Spleen (tissue), 11 donors: Measurements from ENCODE around the gene ETV5. TPM values are rescaled to one million over a fixed set of nuclear protein-coding genes. Genes with fewer than 3 reads are reported as not detected.

ENCODE experiments used
- DNase-seq: peaks from one replicate; pipeline ENCODE4 v3.0.0-alpha.2; 2020
- H3K27ac ChIP-seq, 8 donors: fragments of 200-600 bp; sonication (generic) in 7 of 8; 1 replicate in 4 of 8; 2 replicates in 4 of 8; pipeline versions ENCODE4 v1.5.0 to v1.8.0; 2016 to 2021; ENCODE audit warnings: inconsistent platforms in 4 of 8, mild to moderate bottlenecking in 4 of 8, moderate library complexity in 1 of 8
- H3K27me3 ChIP-seq, 7 donors: fragments of 200-600 bp; sonication (generic) in 6 of 7; replicated peaks in 1 of 7; 1 replicate in 4 of 7; 2 replicates in 3 of 7; pipeline versions ENCODE4 v1.5.0 to v1.8.0; 2016 to 2021; ENCODE audit warnings: inconsistent platforms in 3 of 7, mild to moderate bottlenecking in 1 of 7
- H3K36me3 ChIP-seq, 6 donors: fragments of 200-600 bp; sonication (generic) in 5 of 6; 1 replicate in 4 of 6; 2 replicates in 2 of 6; pipeline versions ENCODE4 v1.5.0 to v1.8.0; 2016 to 2021; ENCODE audit warnings: inconsistent platforms in 2 of 6
- H3K4me1 ChIP-seq, 6 donors: fragments of 200-600 bp; sonication (generic) in 5 of 6; 1 replicate in 3 of 6; 2 replicates in 3 of 6; pipeline versions ENCODE4 v1.5.0 to v1.8.0; 2016 to 2021; ENCODE audit warnings: inconsistent platforms in 3 of 6
- H3K4me3 ChIP-seq, 8 donors: fragments of 200-600 bp; sonication (generic) in 7 of 8; 1 replicate in 4 of 8; 2 replicates in 4 of 8; pipeline versions ENCODE4 v1.5.0 to v1.8.0; 2016 to 2021; ENCODE audit warnings: inconsistent platforms in 4 of 8, mild to moderate bottlenecking in 4 of 8, moderate library complexity in 2 of 8
- H3K9me3 ChIP-seq, 8 donors: fragments of 200-600 bp; sonication (generic) in 7 of 8; 1 replicate in 4 of 8; 2 replicates in 4 of 8; pipeline versions ENCODE4 v1.5.0 to v1.8.0; 2016 to 2021; ENCODE audit warnings: inconsistent platforms in 4 of 8
- POLR2A ChIP-seq, 3 donors: fragments of 450-650 bp; IDR thresholded peaks; one replicate each; pipeline ENCODE4 v1.5.1; 2017; ENCODE audit warnings: antibody characterized with exemption in 3 of 3, mild to moderate bottlenecking in 1 of 3
- POLR2AphosphoS5 ChIP-seq, 3 donors: sonication (generic); formaldehyde crosslinking; IDR thresholded peaks; one replicate each; pipeline ENCODE4 v1.5.1; 2017; ENCODE audit warnings: antibody characterized with exemption in 3 of 3
- WGBS, 5 donors: extraction: QIAGEN DNeasy Blood & Tissue Kit in 3 of 5; methylation state at CpG; one replicate each; pipeline versions ENCODE4 v1.1.5 to v1.1.7; 2013 to 2018; 5-methylcytosine and 5-hydroxymethylcytosine counted together
- intact Hi-C: fragments of 100-400 bp; cut with DNase I; formaldehyde crosslinking; loops from one replicate; pipeline ENCODE4 v1.15.0; 2023; ENCODE audit warnings: low total_unique reads
- polyA plus RNA-seq, 3 donors: library from polyadenylated mRNA; stranded (reverse); fragments of 200-250 nt; gene quantifications; one replicate each; pipeline ENCODE4 v1.2.1, GENCODE V29; 2013
- total RNA-seq, 7 donors: library from RNA; depleted of rRNA in 3 of 7; stranded (reverse); fragments of >200 nt in 3 of 7; fragmentation: NEBNext Ultra II Directional in 4 of 7; extraction: Animal tissue kit (Norgen Biotek cat#: 25700) in 4 of 7; gene quantifications; one replicate each; pipeline versions ENCODE4 v1.1.0 to v1.2.1, GENCODE V29; 2016 to 2021
- TF ChIP-seq, protein P1 (sequence below), 11 experiments: fragments of 200-600 bp in 7 of 11; fragments of 450-650 bp in 4 of 11; sonication (generic) in 4 of 11; IDR thresholded peaks in 8 of 11; conservative IDR thresholded peaks in 3 of 11; 1 replicate in 7 of 11; 2 replicates in 4 of 11; pipeline versions ENCODE4 v1.4.0 to v1.8.0; 2016 to 2021; ENCODE audit warnings: antibody characterized with exemption in 11 of 11, inconsistent platforms in 4 of 11, mild to moderate bottlenecking in 1 of 11
- donor health status: healthy with polysubstance abuse.
- donor health status: DM: no; HTN: no; CAD: no; lungs with moderate emphysema.
- donor health status: DM: no; HTN: no; CAD: no.
- donor health status: Bipolar disorder and iron deficiency.
- donor health status: healthy.
- donor health status: DM: no; HTN: no; CAD: no.
- donor health status: DM: yes; HTN: yes; CAD: no.

Gene ETV5
- total and polyA plus RNA-seq, 10 donors, result 5.2 to 65.5 (median 24.0) TPM

DNA sequence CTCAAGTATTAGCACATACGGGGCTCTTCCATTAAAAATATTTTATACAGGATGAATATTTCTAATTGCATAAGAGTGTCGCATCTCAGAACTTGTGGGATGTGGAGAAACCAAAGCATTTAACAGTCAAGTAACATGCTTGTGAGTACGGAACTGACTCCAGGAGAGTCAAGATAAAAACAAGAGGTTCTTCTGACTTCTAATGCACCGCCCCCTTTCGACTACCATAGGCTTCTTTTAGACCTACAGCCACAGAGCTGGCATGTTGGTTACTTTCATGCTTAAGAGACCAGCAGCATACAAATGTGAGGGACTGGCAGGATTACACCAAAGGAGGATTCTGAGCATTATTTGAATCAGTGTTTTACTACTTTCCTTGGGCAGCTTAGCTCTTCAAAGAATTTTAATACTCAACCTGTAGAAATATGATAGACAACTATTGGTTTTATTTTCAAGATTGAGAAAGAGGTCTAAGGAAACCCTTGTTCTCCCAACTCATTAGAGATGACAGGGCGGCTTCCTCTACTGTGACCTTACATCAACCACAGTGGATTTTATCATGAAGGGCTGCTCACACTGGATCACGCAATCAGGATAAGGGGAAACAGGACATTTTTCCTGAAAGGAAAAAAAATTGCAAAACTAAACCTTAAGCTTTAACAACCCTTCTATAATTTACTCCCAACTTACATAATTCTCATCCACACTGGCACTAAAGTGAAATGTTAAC lies 14.0 kb downstream of the ETV5 start:
- Histone ChIP-seq H3K36me3 (no peaks in the 10 kb centered on the region), H3K9me3 (no peaks in the 10 kb centered on the region), H3K4me1 (peaks cover 6 to 43% (median 17%) of the 10 kb centered on the region in 6 donors), H3K27ac (peak overlapping the region in 5 of 8 donors; percentile 27 to 67 (median 36)), H3K4me3 (no peak overlapping the region), H3K27me3 (peaks cover 0 to 39% (median 6%) of the 10 kb centered on the region in 7 donors)
- TF ChIP-seq POLR2AphosphoS5 (IDR thresholded peaks at IDR 0.05), result no peak
- no peak for TF ChIP-seq POLR2A (IDR thresholded peaks at IDR 0.05)
- TF ChIP-seq, protein P1, sequence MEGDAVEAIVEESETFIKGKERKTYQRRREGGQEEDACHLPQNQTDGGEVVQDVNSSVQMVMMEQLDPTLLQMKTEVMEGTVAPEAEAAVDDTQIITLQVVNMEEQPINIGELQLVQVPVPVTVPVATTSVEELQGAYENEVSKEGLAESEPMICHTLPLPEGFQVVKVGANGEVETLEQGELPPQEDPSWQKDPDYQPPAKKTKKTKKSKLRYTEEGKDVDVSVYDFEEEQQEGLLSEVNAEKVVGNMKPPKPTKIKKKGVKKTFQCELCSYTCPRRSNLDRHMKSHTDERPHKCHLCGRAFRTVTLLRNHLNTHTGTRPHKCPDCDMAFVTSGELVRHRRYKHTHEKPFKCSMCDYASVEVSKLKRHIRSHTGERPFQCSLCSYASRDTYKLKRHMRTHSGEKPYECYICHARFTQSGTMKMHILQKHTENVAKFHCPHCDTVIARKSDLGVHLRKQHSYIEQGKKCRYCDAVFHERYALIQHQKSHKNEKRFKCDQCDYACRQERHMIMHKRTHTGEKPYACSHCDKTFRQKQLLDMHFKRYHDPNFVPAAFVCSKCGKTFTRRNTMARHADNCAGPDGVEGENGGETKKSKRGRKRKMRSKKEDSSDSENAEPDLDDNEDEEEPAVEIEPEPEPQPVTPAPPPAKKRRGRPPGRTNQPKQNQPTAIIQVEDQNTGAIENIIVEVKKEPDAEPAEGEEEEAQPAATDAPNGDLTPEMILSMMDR (IDR thresholded peaks at IDR 0.05 in 8 of 11, conservative IDR thresholded peaks at IDR 0.05 in 3 of 11), result no peak
- no peak for DNase-seq
- intact Hi-C loops, result no loop called here
- 72 to 91% (median 83%) methylated on average over 7 of the region's 7 CpGs for WGBS, 5 donors

DNA sequence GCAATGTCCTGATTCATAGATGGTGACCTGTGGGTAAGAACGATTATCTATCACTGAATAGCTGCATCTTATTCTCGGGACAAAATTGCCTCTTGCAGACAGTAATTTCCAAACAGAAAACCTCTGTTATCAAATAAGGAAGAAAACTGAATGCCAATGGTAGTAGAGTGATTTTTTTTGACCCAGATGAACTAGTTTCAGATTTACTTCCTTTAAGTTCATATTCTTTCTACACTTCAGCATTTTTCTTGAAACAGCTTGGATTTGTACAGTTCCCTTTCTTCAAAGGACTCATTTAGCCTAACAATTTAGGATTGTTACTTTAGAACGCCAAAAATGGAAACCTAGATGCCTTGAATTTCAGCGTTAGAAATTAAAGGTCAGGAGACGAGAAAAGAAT lies 14.6 kb downstream of the ETV5 start:
- 73 to 88% (median 85%) methylated on average over 5 of the region's 5 CpGs for WGBS, 5 donors
- Histone ChIP-seq H3K27me3 (peaks cover 0 to 33% (median 6%) of the 10 kb centered on the region in 7 donors), H3K4me1 (peaks cover 6 to 43% (median 17%) of the 10 kb centered on the region in 6 donors), H3K36me3 (no peaks in the 10 kb centered on the region), H3K9me3 (no peaks in the 10 kb centered on the region), H3K4me3 (no peak overlapping the region), H3K27ac (peak overlapping the region in 4 of 8 donors; percentile 30 to 67 (median 44))
- DNase-seq, result no peak
- TF ChIP-seq, protein P1 (IDR thresholded peaks at IDR 0.05 in 8 of 11, conservative IDR thresholded peaks at IDR 0.05 in 3 of 11), result no peak
- no peak for TF ChIP-seq POLR2A (IDR thresholded peaks at IDR 0.05)
- TF ChIP-seq POLR2AphosphoS5 (IDR thresholded peaks at IDR 0.05), result no peak
- intact Hi-C loops, result no loop called here

DNA sequence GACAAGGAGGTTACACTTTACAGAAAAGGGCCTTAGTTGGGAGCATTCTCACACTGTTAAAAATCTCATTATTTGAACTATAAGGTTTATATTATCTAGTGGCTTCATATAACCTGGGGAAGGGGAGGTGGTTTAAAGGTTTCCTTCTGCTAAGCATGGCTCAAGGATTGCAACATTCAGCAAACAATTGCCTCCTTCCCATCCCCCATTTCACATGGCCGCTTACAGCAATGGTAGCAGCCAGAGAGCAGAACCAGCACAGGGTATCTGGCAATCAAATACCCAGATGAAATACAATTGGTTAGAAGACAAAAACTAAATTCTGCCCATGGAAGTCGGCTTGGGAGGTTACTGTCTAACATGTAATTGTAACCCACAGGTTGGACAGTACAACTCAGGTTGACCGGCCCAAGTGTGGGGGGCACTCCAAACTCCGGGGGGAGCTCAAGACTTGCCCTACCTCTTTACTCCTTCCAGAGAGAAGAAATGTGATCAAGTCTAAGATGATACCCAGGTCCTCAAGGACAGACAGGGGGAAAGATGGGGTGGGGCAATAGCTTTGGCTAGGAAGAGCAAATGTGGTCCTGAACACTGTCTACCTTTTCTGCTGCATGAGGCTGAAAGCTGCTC lies 15.5 kb downstream of the ETV5 start:
- intact Hi-C loops, result no loop called here
- Histone ChIP-seq H3K27ac (peak overlapping the region in 2 of 8 donors; percentile 38 to 67), H3K36me3 (no peaks in the 10 kb centered on the region), H3K27me3 (peaks cover 0 to 28% (median 6%) of the 10 kb centered on the region in 7 donors), H3K4me3 (no peak overlapping the region), H3K4me1 (peaks cover 6 to 36% (median 16%) of the 10 kb centered on the region in 6 donors), H3K9me3 (no peaks in the 10 kb centered on the region)
- no peak for DNase-seq
- 80 to 94% (median 90%) methylated on average over 4 of the region's 4 CpGs for WGBS, 5 donors
- TF ChIP-seq POLR2A (IDR thresholded peaks at IDR 0.05) (no peak), POLR2AphosphoS5 (IDR thresholded peaks at IDR 0.05) (no peak)
- TF ChIP-seq, protein P1 (IDR thresholded peaks at IDR 0.05 in 8 of 11, conservative IDR thresholded peaks at IDR 0.05 in 3 of 11), result no peak
